HUDEP-2 (cell line): ENCODE measurements around the gene EID1.
"Not testable (repeated sequence)": the region's sequence is repeated elsewhere in the genome, so short reads cannot be mapped to it uniquely, and the experiment has no call there.

Source experiments
- DNase-seq, 76 experiments: peaks; one replicate each; lab custom pipeline; 2025; ENCODE audit not compliant: unreplicated experiment in 76 of 76; lab: John Stamatoyannopoulos, UW

The EID1 gene, protein sequence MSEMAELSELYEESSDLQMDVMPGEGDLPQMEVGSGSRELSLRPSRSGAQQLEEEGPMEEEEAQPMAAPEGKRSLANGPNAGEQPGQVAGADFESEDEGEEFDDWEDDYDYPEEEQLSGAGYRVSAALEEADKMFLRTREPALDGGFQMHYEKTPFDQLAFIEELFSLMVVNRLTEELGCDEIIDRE

DNA sequence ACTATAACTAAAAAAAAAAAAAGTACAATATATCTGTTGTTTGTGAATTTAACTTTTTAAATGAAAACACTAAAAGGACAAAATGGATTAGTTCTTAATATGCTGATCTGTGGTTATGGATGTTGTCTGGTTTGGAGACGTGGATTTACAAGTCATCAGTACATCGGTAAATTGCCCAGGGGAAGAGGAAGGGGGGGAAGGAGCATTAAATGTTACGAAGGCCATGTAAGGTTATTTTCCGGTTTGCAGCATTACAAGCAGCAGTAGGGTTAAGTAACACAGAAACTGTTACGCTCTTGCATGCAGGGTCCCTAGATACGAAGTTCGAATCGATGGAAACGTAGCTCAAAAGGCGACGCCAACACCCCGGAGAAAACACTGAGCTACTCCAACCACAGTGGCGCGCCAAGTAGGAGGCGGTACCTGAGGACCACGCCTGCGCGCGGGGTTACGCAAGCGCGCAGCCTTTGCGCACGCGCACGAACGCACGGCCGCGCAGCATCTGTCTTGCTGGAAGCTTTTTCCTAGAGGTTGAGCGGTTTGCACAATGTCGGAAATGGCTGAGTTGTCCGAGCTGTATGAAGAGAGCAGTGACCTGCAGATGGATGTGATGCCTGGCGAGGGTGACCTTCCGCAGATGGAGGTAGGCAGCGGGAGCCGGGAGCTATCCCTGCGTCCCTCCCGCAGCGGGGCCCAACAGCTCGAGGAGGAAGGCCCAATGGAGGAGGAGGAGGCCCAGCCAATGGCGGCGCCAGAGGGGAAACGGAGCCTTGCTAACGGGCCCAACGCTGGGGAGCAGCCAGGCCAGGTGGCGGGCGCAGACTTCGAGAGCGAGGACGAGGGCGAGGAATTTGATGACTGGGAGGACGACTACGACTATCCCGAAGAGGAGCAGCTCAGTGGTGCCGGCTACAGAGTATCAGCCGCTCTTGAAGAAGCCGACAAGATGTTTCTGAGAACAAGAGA, at the start of gene EID1:
TSS of gene EID1 (plus strand) at position 505 of the 966 bp plus-strand sequence. CDS start at position 548, 43 bp downstream.
- peak in 75 of 76 experiments; percentile 33 to 90 (median 81) for DNase-seq

DNA sequence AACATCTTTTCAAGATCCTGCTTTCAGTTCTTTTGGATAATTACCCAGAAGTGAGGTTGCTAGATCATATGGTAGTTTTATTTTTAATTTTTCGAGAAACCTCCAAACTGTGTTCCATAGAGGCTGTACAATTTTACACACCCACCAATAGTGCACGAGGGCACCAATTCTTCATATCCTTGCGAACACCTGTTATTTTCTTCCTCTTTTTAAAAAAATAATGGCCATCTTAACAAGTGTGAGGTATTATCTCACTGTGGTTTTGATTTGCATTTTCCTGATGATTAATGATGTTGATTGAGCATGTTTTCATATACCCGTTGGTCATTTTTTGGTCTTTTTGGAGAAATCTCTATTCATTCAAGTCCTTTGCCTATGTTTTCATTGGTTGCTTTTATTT, 49.5 kb upstream of the EID1 start:
- DNase-seq = no peak

DNA sequence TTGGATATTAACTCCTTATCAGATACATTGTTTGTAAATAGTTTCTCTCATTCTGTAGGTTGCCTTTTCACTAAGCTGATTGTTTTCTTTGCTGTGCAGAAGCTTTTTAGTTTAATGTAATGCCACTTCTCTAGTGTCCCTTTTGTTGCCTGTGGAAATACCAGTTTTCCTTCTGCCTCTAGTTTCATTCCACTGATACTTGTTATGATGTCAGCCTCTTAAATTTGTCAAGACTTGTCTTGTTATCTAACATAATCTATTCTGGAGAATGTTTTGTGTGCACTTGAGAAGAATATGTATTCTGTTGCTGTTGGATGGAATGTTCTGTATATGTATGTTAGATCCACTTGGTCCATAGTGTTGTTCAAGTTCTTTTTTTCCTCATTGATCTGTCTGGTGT, 49.0 kb upstream of the EID1 start:
- no peak for DNase-seq

DNA sequence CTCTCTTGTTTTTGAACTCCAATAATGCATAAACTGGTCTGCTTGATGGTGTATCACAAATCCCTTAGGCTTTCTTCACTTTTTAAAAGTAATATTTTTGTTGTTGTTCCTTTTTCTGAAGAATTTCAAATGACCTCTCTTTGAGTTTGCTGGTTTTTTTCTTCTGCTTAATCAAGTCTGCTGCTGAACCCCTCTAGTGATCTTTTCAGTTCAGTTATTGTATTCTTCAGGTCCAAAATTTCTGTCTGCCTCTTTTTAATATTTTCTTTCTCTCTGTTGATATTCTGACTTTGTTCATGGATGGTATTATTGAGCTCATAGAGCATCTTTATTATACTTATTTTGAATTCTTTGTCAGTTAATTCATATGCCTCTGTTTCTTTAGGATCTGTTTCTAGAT, 45.3 kb upstream of the EID1 start:
- DNase-seq = no peak

DNA sequence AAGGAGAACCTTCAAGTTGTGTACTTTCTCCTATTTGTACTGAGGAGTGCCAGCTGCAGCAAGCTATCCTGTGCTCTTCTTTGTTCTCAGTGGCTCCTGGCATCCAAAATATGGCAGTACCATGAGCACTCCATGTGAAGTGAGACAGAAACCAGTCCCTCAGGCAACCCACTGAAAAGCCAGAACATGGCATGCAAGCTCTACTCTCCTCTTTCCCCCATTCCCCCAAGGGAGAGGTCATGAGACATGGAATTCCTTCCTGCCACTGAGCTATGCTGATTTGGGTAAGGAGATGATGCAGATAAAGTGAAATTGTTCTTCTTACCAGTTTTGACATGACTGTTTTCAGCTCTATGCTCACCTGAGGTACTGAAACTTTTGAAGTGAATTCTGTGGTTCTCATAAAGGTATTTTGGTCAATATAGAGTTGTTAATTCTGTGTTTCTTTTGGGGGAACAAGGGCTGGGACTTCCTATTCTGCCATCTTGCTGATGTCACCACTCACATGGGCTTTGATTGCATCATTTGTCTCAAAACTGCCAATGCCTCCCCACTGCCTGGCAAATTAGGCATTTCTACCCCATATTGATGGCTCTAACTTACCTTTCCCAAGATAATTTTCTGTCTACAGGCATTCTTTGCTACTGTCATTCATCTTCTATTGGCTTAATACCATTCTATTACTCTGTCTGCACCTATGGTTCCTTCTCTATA, 44.3 kb upstream of the EID1 start:
- DNase-seq = no peak

DNA sequence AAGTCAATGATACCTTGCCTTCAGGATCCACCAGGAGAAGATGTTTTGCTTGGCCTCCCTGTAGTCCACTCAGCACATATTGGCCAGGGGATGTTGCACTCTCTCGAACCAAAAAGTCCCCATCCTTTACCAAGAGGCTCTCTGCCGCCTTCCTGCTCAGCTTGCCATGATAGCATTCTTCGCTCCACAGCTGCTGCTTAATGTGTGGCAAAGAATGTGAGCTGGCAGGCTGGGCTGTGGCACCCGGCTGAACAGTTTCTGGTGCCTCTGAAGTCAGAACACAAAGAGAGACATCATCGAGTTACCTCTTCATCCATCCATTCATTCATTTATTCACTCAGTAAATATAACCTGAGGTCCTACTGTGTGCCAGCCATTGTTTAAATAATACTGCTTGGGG, 43.2 kb upstream of the EID1 start:
- DNase-seq = no peak

DNA sequence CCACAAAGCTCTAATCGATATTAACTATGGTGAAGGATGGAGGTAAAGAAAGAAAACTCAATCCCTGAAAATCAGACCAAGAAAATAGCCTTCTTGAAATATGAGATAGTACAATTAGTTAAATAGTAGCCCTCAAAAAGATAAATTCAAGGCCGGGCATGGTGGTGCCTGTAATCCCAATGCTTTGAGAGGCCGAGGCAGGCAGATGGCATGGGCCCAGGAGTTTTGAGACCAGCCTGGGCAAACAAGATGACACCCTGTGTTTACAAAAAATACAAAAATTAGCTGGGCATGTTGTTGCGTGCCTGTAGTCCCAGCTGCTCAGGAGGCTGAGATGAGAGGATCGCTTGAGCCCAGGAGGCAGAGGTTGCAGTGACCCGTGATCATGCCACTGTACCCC, 35.4 kb upstream of the EID1 start:
- no peak for DNase-seq

DNA sequence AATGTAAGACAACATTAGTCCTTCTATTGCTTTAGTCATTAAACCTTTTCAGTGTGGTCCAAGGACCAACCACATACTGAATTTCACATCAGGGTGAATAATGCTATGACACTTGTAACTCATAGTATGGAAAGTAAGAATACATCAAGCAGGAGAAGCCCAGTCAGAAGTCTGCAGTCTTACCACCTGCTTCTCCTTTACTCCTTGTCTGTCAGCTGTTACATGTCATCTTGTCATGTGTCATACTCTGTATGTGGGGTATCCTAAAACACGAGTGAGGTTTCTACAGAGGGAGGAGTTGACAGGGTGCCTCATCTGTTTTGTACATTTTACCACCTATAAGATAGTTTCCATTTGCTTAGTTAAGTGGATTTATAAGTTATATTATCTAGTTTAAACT, 32.8 kb upstream of the EID1 start:
- DNase-seq = no peak

DNA sequence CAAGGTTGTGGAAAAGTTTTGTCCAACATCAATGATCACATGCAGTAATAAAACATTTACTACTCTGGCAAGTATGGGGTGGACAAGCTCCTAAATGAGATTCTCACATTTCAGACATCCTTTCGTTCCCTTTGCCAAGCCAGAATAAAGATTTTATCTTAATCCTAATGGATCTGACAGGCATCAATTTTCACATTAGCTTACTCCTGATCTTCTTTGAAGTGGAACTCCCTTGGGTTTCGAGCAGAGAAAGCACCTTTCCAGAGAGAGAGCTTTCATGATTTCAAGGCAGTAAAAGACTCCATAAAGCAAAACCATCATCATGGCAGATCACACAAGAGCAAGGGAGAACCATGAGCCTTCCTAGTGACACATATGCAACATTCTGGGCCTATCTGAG, 27.3 kb upstream of the EID1 start:
- DNase-seq = no peak

DNA sequence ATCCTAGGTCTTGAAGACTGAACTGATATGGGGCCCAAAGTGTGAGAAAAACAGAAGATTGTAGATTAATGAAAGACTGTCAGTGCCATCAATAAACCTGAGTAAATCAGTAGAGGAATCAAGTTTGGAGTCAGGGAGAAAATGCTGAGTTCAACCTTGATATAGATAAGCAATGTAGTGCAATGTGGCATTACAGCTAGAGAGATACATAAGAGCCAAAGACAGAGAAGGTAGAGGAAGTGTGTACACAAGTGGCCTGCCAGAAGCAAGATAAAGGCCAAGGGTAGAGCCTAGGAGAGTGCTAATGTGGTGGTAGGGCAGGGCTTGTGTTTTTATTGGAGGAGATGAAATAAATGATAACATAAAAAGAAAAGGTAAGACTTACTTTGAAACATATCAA, 26.0 kb upstream of the EID1 start:
- peak in 41 of 76 experiments; percentile 3 to 70 (median 29) for DNase-seq

DNA sequence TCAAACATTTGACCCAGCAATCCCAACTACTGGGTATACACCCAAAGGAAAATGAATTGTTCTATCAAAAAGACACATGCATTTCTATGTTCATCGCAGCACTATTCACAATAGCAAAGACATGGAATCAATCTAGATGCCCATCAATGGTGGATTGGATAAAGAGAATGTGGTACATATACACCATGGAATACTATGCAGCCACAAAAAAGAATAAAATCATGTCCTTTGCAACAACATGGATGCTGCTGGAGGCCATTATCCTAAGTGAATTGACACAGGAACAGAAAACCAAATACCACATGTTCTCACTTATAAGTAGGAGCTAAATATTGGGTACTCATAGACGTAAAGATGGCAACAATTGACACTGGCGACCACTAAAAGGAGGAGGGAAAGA, 23.5 kb upstream of the EID1 start:
- DNase-seq = not testable (repeated sequence)

DNA sequence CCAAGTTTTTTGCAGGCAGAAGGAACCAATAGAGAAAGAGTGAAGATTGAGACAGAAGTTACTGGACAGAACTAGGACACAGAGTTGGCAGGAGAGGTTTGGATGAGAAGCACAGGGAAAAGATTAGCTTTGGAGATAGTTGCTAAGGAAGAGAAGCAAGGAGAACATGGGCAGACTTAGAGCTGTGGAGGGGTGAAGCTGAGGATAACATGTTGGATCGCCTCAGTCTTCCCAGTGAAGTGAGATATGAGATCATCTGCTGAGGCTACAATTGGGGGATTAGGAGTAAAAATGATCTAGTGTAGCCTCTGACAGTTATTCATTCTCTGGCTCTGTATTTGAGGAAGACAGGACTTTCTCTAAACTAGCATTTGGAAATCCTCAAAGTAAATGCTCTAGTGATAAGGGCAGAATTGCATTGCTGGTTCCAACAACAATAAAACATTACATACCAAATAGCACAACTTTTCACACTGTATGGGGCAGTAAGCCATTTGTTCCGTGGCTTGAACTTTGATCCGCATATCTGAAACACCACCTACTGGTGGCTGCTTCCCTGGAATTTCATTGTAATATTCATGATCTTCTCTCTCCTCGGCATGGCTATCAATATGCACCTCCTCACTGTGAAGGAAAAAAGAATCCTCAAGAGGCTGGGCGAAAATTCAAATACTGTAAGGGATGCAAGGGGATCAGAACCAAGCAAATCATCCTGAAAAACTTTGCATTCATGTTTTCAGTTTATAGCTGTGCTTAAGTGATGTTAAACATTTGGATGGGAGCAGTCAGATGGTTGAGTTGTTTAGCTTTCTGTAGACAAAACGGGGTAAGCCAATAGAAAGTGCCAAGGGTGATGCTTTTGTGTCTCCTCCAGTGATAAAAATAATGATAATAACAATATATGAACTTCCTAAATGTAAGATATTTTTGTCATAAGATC, 22.2 kb upstream of the EID1 start:
- peak in 15 of 76 experiments; percentile 3 to 51 (median 19) for DNase-seq

DNA sequence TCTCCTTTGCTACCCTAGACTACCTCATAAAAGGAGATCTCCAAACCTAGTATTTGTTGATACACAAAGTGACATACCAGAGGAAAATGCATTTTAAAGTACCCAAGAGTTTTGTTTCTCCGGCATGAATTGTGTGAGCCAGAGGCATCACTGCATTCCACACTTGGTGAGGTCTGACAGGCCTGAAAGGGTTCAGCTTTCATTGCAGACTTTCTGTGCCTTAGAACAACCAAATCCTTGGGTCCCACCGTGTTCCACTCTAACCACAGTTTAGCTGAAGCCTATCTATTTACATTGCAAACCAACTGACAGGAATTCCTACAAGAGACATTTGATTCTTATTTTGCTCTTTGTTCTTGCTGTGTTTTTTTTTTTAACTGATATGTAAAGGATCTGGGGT, 21.0 kb upstream of the EID1 start:
- DNase-seq = no peak

DNA sequence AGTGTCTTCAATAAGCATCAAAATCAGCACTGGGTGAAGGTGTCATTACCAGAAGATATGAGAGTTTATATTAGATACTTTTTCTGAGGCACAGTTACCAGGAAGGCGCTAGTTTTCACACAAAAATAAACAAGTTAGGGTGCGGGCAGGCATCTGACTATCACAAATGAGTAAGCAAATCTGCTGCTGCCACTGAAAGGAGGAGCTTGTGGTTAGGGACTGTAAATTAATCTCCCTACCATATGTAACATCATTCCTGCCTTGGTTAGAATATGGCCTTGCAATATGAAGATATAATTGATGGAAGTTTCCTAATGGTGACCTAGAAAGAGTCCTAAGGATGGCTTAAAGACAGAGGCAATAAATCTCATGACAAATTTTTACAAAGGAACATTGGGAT, 19.5 kb upstream of the EID1 start:
- DNase-seq = peak in 41 of 76 experiments; percentile 2 to 65 (median 28)

DNA sequence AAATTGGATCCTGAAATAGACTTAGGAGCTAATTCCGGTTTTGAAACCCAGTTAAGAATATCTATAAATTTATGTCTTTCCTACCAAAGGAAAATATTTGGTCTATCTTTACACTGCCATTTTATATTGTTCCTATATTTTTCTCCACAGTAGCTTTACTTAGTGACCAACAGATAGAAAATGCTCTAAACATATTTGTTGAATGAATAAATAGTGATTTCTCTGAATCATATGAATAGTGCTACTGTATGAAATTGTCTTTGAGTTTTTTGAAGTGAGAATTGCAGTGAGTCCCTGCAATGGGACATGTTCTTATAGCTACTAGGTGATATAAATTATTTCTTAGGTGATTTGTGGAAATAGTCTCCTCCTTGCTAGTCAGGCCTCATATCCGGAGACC, 18.5 kb upstream of the EID1 start:
- no peak for DNase-seq

DNA sequence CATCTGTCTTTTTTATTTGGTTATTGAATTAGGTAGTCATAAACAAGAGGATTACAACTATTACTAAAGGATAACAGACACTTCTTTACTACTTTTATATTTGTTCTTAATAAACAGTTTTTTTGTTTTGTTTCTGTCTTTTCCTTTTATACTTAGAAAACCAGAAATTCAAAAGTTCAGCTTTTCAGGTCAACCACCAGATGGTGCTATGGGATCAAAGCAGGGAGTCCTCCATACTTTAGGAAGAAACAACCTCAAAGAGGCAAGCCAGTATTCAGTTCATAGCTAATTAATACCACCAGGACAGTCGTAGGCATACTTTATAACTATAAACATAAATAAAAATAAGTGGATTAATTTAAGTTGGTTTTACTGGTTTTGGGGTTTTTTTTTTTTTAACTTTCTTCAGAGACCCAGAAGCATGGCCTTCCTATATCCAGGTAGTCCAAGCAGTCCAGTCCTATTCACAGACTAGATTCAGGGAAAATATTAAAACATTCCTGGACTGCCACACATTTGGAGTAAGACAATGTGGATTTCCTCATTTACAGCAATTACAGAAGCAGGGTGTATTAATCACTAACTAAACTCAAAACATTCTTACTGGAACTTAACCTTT, 16.0 kb upstream of the EID1 start:
- peak in 43 of 76 experiments; percentile 4 to 69 (median 39) for DNase-seq

DNA sequence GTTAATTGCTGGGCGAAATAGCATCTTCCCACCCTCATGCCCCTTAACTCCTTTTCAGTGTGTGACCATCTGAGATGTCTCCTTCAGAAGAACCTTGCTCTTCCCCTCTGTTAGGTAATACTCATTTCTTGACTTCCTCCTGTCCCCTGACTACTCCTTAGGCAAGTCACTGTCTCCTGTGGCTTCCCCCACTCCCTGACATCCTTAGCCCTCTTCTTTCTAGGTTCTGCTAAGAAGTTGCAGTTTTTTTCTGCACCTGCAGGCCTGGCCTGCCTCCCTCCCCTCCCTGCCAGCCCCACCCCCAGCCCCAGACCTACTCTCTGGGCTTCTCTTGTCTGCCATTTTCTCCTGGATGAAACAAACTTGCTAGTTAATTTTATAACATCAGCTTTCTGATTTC, 15.2 kb upstream of the EID1 start:
- DNase-seq = peak in 1 of 76 experiments; percentile 4

DNA sequence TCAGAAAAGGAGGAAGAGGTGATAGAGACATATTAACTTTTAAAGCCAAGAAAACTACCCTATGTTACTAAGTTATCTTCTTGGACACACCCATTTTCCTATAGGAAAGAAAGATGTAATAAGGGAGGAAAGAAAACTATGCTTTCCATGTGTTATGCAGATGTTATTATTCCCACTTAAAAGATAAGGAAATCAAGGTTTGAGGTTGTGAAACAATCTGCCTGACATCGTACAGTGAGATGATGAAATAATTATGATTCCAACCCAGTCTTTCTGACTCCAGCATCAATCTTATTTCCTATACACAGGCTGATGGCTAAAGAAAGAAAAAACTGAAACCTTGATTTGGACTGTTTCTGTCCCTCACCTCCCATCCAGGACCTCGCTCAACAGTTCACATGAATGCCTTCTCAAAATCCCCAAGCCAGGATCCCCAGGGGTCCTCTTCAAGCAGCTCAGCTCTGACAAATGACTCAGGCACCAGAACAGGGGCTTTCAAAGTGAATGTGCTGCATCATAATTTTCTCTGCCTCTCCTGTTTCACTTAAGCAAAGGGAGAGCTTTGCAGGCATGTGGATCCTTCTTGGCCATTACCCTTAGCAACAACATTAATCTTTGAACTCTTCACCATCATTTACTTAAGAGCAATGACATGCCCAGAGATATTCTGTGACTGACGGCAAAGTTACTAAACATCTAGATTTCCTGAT, 12.4 kb upstream of the EID1 start:
- DNase-seq = no peak

DNA sequence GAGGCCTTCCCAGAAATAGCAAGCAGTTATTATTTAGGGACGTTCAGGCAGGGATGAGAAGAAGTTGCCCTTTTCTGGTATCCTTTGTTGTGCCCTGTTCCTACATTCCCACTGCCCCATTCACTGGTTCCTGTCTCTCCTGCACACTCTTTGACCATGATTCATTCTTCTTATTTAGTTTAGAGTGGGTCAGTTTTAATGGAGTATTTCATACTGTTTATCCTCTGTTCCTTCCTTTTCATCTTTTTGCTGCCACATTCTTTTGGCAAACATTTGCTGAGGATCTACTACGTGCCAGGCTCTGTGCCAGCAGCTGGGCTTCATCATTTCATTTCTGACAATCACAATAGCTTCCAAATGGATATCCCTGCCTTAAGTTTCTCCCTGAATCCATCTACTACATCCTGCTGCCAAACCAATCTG, 11.8 kb upstream of the EID1 start:
- DNase-seq = no peak
